HG03135 (cell line): ENCODE results near the gene TBATA.

Experiments
- ATAC-seq: cut with Tn5 transposase; IDR thresholded peaks from one replicate; pipeline ENCODE4 v1.9.1; 2021; ENCODE audit warnings: mild to moderate bottlenecking, moderate library complexity; ENCODE audit not compliant: unreplicated experiment

The TBATA gene

GRCh38 chr10:70809011-70809611 lies 23.9 kb upstream of the TBATA start:
- no peak for ATAC-seq

- ATAC-seq, result no peak
Observed at GRCh38 chr10:70807556-70807955, 22.4 kb upstream of the TBATA start.

GRCh38 chr10:70806841-70807240 lies 21.7 kb upstream of the TBATA start:
- ATAC-seq, result no peak

- ATAC-seq, result no peak
Observed at GRCh38 chr10:70805619-70806215, 20.5 kb upstream of the TBATA start.

- no peak for ATAC-seq
Observed at GRCh38 chr10:70804421-70804808, 19.2 kb upstream of the TBATA start.

- no peak for ATAC-seq
Observed at GRCh38 chr10:70803775-70804420, 18.7 kb upstream of the TBATA start.

GRCh38 chr10:70801854-70802253 lies 16.7 kb upstream of the TBATA start:
- ATAC-seq, result no peak

GRCh38 chr10:70799124-70799523 lies 13.9 kb upstream of the TBATA start:
- no peak for ATAC-seq

- ATAC-seq, result no peak
Observed at GRCh38 chr10:70797840-70798239, 12.7 kb upstream of the TBATA start.

- ATAC-seq, result no peak
Observed at GRCh38 chr10:70795613-70796012, 10.4 kb upstream of the TBATA start.

- ATAC-seq, result no peak
Observed at GRCh38 chr10:70791386-70792039, 6.3 kb upstream of the TBATA start.

GRCh38 chr10:70786799-70787415 lies 1.7 kb upstream of the TBATA start:
- ATAC-seq, result no peak

- no peak for ATAC-seq
Observed at GRCh38 chr10:70784471-70784870, 706 bp downstream of the TBATA start.

GRCh38 chr10:70784016-70784415 lies 1.2 kb downstream of the TBATA start:
- no peak for ATAC-seq

- no peak for ATAC-seq
Observed at GRCh38 chr10:70782746-70783680, 2.2 kb downstream of the TBATA start.

GRCh38 chr10:70782086-70782745 lies 3.0 kb downstream of the TBATA start:
- ATAC-seq, result no peak

- ATAC-seq, result no peak
Observed at GRCh38 chr10:70781461-70782051, 3.6 kb downstream of the TBATA start.

GRCh38 chr10:70780772-70781171 lies 4.4 kb downstream of the TBATA start:
- ATAC-seq, result no peak

GRCh38 chr10:70780370-70780760 lies 4.8 kb downstream of the TBATA start:
- ATAC-seq, result no peak
